HG03432 (cell line): Measurements from ENCODE around the gene HRG.
"Not testable (repeated sequence)": the region's sequence is repeated elsewhere in the genome, so short reads cannot be mapped to it uniquely, and the experiment has no call there.

ENCODE experiments used
- ATAC-seq: cut with Tn5 transposase; IDR thresholded peaks from one replicate; pipeline ENCODE4 v1.9.1; 2021; ENCODE audit warnings: mild to moderate bottlenecking, moderate library complexity; ENCODE audit not compliant: unreplicated experiment

Gene HRG, protein sequence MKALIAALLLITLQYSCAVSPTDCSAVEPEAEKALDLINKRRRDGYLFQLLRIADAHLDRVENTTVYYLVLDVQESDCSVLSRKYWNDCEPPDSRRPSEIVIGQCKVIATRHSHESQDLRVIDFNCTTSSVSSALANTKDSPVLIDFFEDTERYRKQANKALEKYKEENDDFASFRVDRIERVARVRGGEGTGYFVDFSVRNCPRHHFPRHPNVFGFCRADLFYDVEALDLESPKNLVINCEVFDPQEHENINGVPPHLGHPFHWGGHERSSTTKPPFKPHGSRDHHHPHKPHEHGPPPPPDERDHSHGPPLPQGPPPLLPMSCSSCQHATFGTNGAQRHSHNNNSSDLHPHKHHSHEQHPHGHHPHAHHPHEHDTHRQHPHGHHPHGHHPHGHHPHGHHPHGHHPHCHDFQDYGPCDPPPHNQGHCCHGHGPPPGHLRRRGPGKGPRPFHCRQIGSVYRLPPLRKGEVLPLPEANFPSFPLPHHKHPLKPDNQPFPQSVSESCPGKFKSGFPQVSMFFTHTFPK

DNA sequence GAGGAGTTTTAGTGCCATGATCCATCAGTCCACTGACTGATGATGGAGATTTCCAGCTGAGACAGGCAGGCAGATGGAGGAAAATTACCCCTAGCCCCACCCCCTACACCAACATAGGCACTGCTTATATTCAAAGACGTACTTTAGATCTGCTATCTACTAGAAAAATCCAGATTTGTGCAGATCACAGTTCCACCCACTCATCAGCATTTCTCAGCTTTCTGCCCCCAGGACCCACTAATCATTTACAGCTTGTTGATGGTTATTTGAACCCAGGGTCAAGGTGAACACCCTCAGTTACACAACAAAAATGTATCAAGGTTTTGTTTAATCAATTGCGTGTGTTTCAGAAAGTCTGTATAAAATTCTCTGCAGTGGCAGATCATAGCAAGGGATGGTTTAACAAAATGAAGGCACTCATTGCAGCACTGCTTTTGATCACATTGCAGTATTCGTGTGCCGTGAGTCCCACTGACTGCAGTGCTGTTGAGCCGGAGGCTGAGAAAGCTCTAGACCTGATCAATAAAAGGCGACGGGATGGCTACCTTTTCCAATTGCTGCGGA lies at the start of gene HRG:
TSS of gene HRG (plus strand) at position 390 of the 564 bp plus-strand sequence. CDS start at position 408, 18 bp downstream.
- ATAC-seq = no peak

DNA sequence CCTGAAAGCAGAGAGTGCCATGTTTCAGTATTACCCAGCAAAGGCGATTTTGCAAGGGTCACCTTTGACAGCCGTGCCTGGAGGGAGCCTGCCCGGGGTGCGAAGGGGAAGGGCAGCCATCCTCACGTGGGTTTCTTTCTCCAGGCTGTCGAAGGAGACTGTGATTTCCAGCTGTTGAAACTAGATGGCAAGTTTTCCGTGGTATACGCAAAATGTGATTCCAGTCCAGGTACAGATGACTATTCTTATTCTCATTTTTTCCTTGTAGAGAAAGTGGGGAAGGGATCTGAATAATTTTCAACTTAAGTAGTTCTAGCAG lies 49.6 kb upstream of the HRG start:
- no peak for ATAC-seq

DNA sequence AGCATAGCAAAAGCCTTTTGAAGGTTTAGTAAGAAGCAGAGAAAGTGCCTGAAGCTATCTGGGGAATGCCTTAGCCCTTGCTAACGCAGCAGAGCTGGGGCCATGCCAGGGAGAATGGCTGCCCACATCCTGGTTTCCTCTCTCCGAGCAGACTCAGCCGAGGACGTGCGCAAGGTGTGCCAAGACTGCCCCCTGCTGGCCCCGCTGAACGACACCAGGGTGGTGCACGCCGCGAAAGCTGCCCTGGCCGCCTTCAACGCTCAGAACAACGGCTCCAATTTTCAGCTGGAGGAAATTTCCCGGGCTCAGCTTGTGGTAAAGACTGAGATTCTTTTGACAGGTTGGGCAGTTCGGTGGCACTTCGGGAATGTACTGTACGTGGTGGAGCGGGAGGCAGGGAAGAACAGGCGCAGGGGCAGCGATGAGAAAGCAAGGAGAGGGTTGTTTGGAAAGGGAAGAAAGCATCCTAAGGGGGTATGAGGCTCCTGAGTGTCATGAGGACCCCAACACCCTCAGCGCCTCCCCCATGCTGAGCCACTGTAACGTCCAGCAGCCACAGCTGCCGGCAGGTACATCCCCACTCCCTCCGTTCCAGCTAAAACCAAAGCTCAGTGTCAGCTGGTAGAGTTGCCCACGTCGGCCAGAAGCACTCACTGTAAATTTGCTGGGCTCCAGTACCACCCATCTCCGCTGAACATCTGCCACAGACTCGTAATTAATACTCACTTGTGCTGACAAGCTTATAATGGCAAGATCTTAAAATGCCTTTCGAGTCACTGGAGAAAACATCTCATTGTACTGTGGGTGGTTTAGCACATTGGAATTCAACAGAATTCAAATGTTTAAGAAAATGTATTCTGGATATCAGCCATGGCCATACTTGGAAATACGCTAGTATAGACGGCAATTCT lies 48.5 kb upstream of the HRG start:
- peak; percentile 98 for ATAC-seq

DNA sequence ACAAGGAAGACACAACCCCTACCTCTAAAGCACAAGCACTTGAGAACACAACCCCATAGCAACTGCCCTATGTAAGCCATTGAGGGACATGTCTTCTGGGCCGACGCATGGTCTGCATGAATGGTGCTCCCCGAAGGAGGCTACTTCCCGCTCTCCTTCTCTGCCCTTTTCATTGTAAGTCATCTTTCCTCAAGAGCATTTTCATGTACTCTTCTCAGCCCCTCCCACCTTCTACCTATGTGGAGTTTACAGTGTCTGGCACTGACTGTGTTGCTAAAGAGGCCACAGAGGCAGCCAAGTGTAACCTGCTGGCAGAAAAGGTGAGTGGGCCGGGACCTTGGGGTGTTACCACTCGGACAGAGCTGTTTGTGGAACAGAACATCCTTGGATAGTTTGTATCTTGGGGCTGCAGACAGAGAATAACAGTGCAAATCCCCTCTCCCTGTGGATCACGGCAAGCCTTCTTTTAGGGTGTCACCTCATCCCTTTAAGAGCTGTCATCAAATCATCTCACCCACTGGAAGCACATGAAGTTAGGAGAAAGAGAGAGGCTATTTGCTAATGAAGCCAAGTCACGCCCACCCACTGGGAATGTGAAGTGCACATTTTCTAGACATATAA lies 47.4 kb upstream of the HRG start:
- ATAC-seq = no peak

DNA sequence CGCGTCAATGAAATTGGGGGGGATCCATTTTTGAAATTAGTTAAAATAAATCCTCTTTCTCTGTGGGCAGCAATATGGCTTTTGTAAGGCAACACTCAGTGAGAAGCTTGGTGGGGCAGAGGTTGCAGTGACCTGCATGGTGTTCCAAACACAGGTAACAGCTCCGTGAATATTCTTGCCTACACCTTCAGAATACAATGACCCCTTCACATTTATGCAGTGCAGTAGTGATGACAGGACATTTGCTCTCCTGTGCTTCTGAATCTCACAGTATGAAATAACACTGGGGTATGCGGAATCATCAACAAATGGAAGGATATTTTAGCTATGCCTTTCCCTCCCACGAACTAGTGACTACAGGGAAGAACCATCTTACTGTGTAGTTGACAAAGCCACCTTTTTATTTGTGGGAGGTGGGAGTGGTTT lies 46.0 kb upstream of the HRG start:
- ATAC-seq = no peak

DNA sequence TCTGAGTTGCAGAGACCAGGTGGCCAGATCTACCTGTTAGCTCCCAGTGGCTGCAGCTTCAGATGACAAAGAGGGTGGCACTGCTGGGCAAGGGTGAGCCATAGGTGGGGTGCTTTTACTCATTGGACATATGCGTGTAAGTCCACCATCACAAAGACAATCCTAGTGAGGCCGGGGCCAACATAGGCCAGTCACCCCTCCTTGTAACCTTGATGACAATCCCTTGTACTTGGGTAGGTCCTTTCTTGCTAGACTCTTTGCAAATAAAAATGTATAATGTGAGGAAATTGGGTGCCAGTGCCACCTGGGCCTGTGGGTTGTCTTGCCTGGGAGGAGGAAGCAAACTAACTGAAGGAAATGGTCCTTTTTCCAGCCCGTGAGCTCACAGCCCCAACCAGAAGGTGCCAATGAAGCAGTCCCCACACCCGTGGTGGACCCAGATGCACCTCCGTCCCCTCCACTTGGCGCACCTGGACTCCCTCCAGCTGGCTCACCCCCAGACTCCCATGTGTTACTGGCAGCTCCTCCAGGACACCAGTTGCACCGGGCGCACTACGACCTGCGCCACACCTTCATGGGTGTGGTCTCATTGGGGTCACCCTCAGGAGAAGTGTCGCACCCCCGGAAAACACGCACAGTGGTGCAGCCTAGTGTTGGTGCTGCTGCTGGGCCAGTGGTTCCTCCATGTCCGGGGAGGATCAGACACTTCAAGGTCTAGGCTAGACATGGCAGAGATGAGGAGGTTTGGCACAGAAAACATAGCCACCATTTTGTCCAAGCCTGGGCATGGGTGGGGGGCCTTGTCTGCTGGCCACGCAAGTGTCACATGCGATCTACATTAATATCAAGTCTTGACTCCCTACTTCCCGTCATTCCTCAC lies 45.4 kb upstream of the HRG start:
- no peak for ATAC-seq

DNA sequence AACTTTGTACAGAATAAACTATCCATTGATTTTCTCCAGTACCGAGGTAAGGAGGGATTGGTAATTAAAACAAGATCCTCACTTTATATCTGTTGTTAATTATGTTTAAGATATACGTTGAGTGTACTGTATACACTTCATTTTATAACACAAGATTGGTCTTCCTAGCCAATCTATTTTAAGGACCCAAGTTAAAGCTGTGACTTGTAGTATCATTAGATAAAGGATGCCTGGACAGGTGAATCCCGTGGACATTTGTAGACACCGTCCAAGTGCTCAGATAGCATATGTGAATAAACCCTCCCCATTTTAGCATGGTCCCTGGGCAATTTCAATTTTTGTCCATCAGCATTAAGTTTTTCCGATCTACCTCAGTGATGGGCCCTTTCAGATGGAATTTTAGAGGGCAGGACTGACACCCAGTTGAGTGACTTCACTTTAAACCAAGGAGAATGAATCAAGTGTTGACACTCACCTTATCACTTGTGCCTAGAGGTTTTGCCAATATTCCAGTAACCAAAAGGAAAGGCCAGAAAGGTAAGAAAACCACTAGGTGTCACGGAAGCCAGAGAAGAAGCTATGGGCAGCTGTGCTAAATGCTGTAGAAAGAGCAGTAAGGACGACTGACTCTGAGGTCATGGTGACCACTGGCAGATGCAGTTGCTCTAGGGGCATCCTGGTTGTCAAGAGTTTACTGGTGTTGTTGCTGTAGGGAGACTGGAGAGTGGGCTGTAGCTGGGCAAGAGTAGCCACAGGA lies 43.7 kb upstream of the HRG start:
- ATAC-seq = no peak

DNA sequence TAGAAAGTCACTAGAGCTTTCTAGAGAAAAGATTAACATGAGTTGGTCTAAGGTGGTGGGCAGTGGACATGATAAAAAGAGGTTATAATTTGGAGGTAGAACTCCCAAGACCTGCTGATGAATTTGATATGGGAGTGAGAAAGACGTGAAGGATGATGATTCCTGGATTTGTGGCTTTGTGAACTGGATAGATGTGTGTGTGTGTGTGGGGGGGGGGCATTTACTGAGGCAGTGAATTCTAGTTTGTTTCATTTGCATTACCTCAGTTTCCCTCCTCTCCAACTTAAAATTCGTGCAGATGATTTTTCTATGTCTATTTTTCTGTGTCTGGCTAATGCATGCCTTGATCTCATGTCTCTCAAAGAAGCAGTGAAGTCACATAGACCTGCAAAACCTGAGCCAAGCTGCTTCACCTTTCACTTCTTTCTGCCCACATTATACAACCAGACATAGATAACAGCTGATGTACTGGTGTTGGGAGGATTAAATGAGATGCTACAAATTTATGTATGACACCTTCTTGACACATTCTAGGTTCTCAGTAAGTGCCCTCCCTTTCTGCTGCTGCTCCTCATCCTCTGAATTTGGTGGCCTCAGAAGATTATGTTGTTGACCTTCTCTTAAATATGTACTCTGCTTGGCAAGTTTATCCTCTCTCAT lies 43.0 kb upstream of the HRG start:
- ATAC-seq = no peak

DNA sequence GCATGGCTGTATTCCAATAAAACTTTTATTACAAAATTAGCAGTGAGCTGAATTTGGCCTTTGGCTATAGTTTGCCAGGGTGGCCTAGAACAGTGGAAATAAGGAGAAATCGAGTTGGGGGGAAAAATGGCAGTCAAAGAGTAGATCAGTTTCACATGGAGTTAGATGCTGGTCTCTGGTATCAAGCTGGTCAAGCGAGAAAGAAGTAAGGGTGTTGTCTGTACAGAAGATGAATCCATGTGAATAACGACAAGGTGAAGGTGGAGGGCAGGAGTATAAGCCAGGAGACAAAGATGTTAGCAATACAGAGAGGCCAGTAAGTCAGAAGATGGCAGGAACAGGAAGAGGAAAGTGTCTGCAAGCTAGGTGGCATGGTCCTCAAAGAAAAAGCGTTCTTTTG lies 41.2 kb upstream of the HRG start:
- ATAC-seq = no peak

DNA sequence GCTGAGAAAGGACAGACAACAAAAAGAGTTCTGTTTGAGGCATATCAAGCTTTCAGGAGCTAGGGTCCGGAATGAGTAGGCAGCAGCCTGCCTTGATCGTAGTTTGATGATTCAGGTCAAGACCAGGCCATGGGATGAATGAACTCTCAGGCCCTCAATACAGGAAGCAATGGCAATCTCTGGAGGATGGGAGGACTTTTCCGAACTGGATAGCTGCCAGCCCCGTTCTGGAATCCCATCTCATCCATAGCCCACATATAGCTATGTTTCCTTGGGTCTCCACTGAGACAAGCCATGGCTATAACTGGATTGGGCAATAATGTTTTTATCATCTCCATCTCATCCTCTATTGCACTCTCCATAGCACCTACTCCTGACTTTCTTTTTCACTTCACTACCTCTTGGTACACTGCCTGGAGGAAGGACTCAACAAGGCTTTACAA lies 40.2 kb upstream of the HRG start:
- ATAC-seq = no peak

DNA sequence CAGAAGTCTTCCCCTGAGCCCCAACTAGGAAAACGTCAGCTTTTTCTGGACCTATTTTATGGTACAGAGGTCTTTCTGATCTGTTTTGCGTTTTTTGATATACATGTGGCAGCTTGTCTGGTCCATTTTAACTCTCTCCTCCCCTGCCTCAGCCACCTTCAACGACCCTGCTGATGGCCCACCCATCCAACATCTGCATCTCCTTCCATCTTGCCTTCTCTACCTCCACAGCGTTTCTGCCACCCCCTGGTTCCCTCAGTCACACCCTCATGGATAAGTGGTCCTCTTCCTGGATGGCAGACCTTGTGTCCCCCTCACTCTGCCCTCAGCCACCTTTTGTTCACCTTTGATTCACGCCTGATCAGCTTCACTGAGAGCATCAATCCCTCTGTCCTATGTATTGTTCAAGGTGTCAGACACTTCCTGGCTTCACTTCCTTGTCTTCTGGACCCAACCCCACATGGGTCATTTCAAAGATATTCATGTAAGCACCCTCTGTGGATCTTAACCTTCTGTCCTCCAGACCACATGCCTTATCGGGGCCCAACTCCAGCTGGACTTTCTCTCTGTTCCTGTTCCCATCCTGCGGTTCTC lies 39.5 kb upstream of the HRG start:
- ATAC-seq = no peak

DNA sequence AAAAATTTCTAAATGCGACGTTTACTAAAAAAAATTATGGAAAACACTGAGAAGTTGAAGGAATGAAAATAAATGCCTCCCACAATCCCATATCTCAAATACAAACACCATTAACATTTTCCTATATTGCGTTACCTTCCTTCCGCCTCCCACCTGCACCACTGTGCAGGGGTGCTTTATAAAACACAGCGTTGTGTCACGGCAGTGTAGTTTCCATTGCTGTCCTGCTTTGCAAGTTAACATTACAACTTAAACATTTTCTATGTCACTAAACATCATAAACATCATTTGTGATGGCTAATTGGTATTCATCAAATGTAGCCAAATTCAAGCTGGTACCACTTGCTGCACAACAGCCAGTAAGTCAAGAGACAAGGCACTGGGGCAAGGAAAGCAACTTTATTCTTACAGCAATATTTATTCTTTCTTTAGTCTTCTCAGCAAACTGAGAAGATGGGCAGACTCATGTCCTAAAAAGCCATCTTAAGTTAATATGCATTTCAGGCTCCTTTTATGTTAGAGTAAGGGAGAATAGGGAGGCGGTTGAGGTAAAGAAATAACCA lies 37.9 kb upstream of the HRG start:
- no peak for ATAC-seq

DNA sequence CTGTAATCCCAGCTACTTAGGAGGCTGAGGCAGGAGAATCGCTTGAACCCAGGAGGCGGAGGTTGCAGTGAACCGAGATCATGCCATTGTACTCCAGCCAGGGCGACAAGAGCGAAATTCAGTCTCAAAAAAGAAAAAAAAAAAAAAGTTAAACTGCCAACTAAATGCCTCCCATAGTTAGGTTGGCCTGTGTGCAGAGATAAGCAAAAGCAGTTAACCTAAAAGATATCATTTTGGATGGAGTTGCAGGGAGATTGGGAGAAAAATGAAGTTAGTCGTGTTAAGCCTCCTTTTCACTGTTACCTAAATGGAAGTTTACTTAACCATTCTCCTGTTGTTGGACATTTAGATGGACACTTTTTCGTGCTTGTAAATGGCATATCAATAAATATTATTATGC lies 37.1 kb upstream of the HRG start:
- no peak for ATAC-seq

DNA sequence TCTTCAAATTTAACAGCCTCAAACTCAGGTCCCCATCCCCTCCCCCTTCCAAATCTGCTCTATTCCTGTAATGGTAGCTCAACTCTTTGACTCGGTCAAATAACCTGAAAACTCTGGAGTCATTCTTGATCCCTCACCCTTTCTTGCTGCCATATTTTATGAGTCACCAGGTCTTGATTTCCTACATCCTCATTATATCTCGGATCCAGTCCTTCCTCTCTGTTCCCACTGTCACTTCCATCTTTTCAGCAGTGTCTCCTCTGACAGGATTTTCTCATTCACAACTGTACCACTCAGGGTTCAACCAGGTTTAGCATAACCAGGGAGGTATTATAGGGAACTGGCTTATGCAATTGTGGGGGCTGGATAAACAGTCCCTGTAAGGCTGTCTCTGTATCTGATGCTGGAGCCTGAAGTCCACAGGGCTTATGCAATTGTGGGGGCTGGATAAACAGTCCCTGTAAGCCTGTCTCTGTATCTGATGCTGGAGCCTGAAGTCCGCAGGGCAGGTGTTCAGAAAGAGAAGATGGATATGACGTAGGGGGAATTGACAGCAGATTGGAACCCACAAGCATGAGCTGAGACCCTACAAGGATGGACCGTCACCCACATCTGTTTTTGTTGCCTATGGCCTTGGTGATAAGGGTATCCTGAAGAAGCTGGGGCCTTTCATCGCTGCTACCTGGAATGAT lies 34.7 kb upstream of the HRG start:
- ATAC-seq = no peak

DNA sequence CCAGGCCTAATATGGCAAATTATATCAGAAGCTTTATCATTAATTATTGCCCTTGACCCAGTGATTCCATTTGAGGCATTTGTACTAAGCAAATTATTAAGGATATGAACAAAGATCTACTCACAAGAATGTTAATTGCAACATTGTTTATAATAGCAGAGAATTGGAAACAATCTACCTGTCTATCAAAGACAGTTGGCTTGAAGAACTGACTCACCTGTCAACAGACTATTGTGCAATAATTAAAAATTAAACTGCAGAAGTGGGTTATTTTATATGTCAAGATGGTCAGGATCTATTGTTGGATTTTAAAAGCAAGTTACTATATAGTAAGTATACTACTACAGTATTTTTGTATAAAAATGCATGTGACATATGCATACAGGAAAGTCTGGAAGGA lies 32.3 kb upstream of the HRG start:
- no peak for ATAC-seq

DNA sequence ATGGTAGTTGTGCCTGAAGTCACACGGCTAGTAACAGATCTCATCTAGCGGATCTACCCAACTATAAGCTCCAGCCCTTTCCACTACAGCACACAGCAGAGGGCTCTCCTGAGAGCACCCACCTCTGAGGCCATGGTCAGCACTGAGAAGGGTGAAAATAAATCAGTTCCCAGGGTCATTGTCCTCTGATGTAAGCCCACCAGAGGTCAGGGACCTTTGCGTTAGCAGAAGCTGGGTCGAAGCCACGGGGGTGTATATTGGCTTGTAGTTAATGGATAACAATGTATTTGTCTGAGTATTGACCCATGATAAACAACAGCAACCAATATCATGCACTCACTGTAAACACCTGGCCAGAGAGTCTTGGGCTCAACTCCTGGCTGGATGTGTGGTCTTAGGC lies 31.6 kb upstream of the HRG start:
- not testable (repeated sequence) for ATAC-seq

DNA sequence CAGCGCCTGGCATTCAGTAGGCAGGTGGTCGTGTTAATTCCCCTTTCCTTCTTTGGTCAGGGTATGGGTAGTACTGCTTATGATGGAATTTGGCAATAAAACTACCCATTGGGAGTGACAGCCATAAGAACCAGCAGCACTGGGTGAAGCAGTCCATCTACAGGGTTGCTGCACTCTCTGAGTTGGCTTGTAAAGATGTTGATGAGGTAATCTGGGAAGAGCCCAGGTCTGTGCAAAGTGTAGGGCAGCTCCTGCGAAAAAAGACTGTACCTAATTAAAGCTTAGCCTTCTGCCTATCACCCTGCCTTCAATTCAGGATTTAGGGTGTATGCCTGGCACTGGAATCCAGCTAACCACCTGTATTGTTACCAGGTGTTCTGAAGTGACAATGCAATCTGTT lies 30.3 kb upstream of the HRG start:
- no peak for ATAC-seq

DNA sequence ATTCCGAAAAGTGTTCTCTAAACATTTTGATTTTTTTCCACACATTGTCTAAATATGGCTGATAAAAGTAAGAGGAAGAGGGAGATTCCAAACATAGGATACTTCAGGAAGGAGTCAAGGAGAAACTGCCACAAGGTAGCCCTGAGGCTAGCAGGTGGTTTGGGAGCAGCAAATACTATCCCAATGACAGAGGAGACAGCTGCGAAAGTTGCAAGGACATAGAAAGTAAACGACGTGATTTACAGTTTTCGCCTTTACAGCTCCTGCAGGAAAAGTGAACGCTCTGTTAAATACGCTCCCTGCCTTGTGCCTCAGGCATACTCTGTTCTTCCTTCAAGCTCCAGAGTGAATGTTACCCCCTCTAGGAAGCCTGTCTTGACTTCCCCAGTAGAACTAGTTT lies 29.3 kb upstream of the HRG start:
- ATAC-seq = no peak
